Breast epithelium (tissue), 4 donors: ENCODE data around the gene HAUS2. TPM values are rescaled to one million over a fixed set of nuclear protein-coding genes. Genes with fewer than 3 reads are reported as not detected.

ENCODE experiments used
- DNase-seq, 2 donors: peaks; one replicate each; pipeline ENCODE4 v3.0.0-alpha.2; 2019; ENCODE audit warnings: low spot score in 2 of 2
- H3K27ac ChIP-seq, 2 donors: fragments of 200-600 bp; sonication (generic) in 1 of 2; one replicate each; pipeline ENCODE4 v1.5.1; 2016 to 2019; ENCODE audit warnings: mild to moderate bottlenecking in 1 of 2
- H3K27me3 ChIP-seq, 2 donors: fragments of 200-600 bp; sonication (generic) in 1 of 2; one replicate each; pipeline versions ENCODE4 v1.5.1 to v1.6.0; 2017 to 2019; ENCODE audit warnings: control low read depth in 1 of 2, mild to moderate bottlenecking in 1 of 2
- H3K36me3 ChIP-seq: fragments of 200-600 bp; one replicate; pipeline ENCODE4 v1.5.1; 2019
- H3K4me1 ChIP-seq, 2 donors: fragments of 200-600 bp; sonication (generic); one replicate each; pipeline ENCODE4 v1.5.1; 2016 to 2019; ENCODE audit warnings: control low read depth in 1 of 2
- H3K4me3 ChIP-seq, 3 donors: fragments of 200-600 bp; sonication (generic); 1 replicate in 2 of 3; 2 replicates in 1 of 3; pipeline ENCODE4 v1.5.1; 2016 to 2019; ENCODE audit warnings: mild to moderate bottlenecking in 3 of 3, moderate library complexity in 2 of 3
- H3K9me3 ChIP-seq, 2 donors: fragments of 200-600 bp; sonication (generic) in 1 of 2; one replicate each; pipeline ENCODE4 v1.5.1; 2016 to 2019; ENCODE audit warnings: control low read depth in 1 of 2
- CTCF ChIP-seq, 3 donors: fragments of 450-650 bp; IDR thresholded peaks; one replicate each; pipeline ENCODE4 v1.5.1; 2016 to 2017; ENCODE audit warnings: antibody characterized with exemption in 3 of 3, mild to moderate bottlenecking in 3 of 3, moderate library complexity in 3 of 3
- POLR2A ChIP-seq: fragments of 450-650 bp; IDR thresholded peaks from one replicate; pipeline ENCODE4 v1.6.1; 2016; ENCODE audit warnings: antibody characterized with exemption, mild to moderate bottlenecking, moderate library complexity
- POLR2AphosphoS5 ChIP-seq, 3 donors: sonication (generic); formaldehyde crosslinking; IDR thresholded peaks; one replicate each; pipeline ENCODE4 v1.6.1; 2017; ENCODE audit warnings: antibody characterized with exemption in 3 of 3
- intact Hi-C: fragments of 100-400 bp; cut with DNase I; formaldehyde crosslinking; loops from one replicate; pipeline ENCODE4 v1.15.1; 2023; ENCODE audit warnings: low total_unique reads
- total RNA-seq, 3 donors: library from RNA; depleted of rRNA; stranded (reverse); fragments of >200 nt; gene quantifications; one replicate each; pipeline ENCODE4 v1.1.0, GENCODE V29; 2016

The HAUS2 gene
- total RNA-seq, 3 donors from 2014 or later: 29.3 to 42.1 (median 30.2) TPM

- no peaks in the 10 kb centered on the region for H3K36me3 ChIP-seq
- H3K9me3 ChIP-seq: no peaks in the 10 kb centered on the region
- intact Hi-C loops: loop anchor here (5.0 kb wide), 1 partner anchor 270 kb away; no protein-coding TSS in a partner anchor
- no peak for DNase-seq
- TF ChIP-seq POLR2AphosphoS5 (IDR thresholded peaks at IDR 0.05) (no peak), CTCF (IDR thresholded peaks at IDR 0.05) (no peak)
- no peak overlapping the region for H3K4me3 ChIP-seq
- no peaks in the 10 kb centered on the region for H3K27me3 ChIP-seq
- no peak overlapping the region for H3K27ac ChIP-seq
- no peaks in the 10 kb centered on the region for H3K4me1 ChIP-seq
Observed at GRCh38 chr15:42507514-42507913, 41.1 kb upstream of the HAUS2 start.

GRCh38 chr15:42508263-42508690 lies 40.4 kb upstream of the HAUS2 start:
- Histone ChIP-seq H3K27me3 (no peaks in the 10 kb centered on the region), H3K9me3 (no peaks in the 10 kb centered on the region), H3K27ac (no peak overlapping the region), H3K36me3 (no peaks in the 10 kb centered on the region), H3K4me1 (no peaks in the 10 kb centered on the region), H3K4me3 (no peak overlapping the region)
- intact Hi-C loops: loop anchor here (5.0 kb wide), 1 partner anchor 269 kb away; no protein-coding TSS in a partner anchor
- TF ChIP-seq CTCF (IDR thresholded peaks at IDR 0.05) (no peak), POLR2AphosphoS5 (IDR thresholded peaks at IDR 0.05) (peak in 1 of 3 donors; percentile 45), POLR2A (no peak)
- no peak for DNase-seq

- intact Hi-C loops: loop anchor here (1.0 kb wide), 1 partner anchor 10 kb away; no protein-coding TSS in a partner anchor
- TF ChIP-seq POLR2A: no peak
- peak in 1 of 3 donors; percentile 33 for TF ChIP-seq POLR2AphosphoS5 (IDR thresholded peaks at IDR 0.05)
- no peak for TF ChIP-seq CTCF (IDR thresholded peaks at IDR 0.05)
- H3K4me3 ChIP-seq: no peak overlapping the region
- H3K9me3 ChIP-seq: no peaks in the 10 kb centered on the region
- H3K27me3 ChIP-seq: no peaks in the 10 kb centered on the region
- no peaks in the 10 kb centered on the region for H3K4me1 ChIP-seq
- no peaks in the 10 kb centered on the region for H3K36me3 ChIP-seq
- DNase-seq: no peak
- H3K27ac ChIP-seq: peak overlapping the region; percentile 45 to 54
Observed at GRCh38 chr15:42510258-42511006, 38.2 kb upstream of the HAUS2 start.

GRCh38 chr15:42511007-42511391 lies 37.6 kb upstream of the HAUS2 start:
- Histone ChIP-seq H3K36me3 (no peaks in the 10 kb centered on the region), H3K4me3 (no peak overlapping the region), H3K9me3 (no peaks in the 10 kb centered on the region), H3K27me3 (no peaks in the 10 kb centered on the region), H3K27ac (peak overlapping the region; percentile 45 to 54), H3K4me1 (no peaks in the 10 kb centered on the region)
- intact Hi-C loops: loop anchor here (1.0 kb wide), 1 partner anchor 9 kb away; no protein-coding TSS in a partner anchor
- TF ChIP-seq POLR2AphosphoS5 (IDR thresholded peaks at IDR 0.05) (no peak), POLR2A (no peak), CTCF (IDR thresholded peaks at IDR 0.05) (no peak)
- no peak for DNase-seq

GRCh38 chr15:42523331-42523730 lies 25.3 kb upstream of the HAUS2 start:
- no peaks in the 10 kb centered on the region for H3K27me3 ChIP-seq
- intact Hi-C loops: no loop called here

More at GRCh38 chr15:42523331-42523730, 25.3 kb upstream of the HAUS2 start:
- no peaks in the 10 kb centered on the region for H3K4me1 ChIP-seq
- no peaks in the 10 kb centered on the region for H3K36me3 ChIP-seq
- TF ChIP-seq CTCF (IDR thresholded peaks at IDR 0.05) (no peak), POLR2A (no peak), POLR2AphosphoS5 (IDR thresholded peaks at IDR 0.05) (no peak)
- DNase-seq: no peak
- H3K4me3 ChIP-seq: no peak overlapping the region
- H3K9me3 ChIP-seq: no peaks in the 10 kb centered on the region
- no peak overlapping the region for H3K27ac ChIP-seq
